HG03378 (cell line): ENCODE measurements around the gene PRC1.

ENCODE experiments used
- ATAC-seq: cut with Tn5 transposase; IDR thresholded peaks from one replicate; pipeline ENCODE4 v1.9.1; 2021; ENCODE audit warnings: mild to moderate bottlenecking, moderate library complexity; ENCODE audit not compliant: unreplicated experiment

The PRC1 gene

DNA sequence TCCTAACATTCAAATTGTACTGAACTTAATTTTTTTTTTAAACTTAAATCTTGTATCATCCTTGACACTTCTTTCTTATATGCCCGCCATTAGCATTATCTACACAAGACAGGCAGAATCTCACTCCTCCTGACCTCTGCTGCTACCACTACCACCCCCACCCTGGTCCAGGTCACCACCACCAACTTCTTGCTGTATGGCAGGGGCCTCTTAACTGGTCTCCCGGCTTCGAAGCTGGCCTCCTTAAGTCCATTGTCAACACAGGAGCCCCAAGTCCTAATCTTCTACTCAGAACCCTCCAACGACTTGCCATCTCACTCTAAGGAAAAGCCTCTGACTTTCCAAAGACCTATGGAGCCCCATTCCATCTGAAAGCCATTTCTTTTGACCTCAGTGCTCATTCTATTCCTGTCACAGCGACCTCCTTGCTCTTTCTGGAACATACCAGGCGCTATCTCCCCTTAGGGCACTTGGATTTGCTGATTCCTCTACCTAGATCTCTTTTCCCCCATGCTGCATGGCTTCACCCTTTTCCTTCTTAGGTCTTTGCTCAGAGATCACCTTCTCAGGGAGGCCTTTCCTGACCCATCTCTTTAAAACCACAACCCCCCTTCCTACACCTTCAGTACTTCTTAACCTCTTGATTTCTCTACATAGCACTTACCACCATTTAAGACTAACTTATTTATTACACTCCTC lies 2.6 kb downstream of the PRC1 start:
- ATAC-seq, result no peak

DNA sequence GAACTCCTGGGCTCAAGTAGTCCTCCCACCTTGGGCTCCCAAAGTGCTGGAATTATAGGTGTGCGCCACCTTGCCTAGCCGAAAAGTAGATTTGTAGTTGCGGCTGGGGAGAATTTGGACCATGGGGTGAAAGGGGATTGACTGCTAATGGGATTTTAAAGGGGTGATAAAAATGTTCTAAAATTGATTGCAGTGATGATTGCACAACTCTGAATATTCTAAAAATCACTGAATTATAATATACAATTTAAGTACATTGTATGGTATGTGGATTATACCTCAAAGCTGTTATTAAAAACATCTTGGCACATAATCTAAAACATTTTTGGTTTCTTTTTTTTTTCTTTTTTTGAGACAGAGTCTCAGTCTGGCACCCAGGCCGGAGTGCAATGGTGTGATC lies 3.9 kb downstream of the PRC1 start:
- no peak for ATAC-seq

DNA sequence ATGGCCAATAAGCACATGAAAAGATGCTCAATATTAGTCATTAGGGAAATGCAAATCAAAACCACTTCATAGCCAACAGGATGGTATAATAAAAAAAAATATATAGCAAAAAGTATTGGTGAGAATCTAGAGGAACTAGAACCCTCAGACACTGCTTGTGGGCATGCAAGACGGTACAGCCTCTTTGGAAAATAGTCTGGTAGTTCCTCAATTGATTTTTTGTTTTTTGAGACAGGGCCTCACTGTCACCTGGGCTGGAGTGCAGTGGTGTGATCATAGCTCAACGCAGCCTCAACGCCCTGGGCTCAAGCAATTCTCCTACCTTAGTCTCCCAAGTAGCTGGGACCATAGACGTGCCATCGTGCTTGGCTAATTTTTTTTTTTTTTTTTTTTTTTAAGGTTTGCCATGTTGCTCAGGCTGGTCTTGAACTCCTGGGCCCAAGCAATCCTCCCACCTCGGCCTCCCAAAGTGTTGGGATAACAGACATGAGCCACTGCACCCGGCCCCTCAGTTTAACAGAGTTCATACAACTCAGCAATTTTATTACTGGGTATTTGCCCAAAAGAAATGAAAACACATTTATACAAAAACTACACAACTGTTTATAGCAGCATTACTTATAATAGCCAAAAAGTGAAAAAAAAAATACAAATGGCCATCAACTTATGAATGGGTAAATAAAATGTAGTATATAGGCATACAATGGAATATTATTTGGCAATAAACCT lies 5.1 kb downstream of the PRC1 start:
- ATAC-seq, result no peak

DNA sequence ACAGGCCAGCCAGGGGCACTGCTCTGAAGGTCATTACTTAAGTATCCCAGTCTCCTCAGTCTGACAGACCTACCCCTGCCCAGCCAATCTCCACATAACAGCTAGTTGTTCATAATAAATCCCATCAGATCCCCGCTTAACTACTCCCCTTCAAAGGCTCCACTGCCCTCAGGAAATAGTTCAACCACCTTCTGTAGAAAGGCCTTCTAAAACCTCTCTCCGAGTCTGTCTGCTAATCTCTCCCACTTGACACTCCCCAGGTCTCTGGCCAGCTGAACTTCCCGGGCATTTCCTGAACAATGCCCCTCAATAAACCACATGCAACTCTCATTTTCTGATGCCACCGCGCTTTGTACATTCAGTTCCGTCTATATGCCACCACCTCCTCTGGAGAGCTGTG lies 6.0 kb downstream of the PRC1 start:
- ATAC-seq, result no peak

DNA sequence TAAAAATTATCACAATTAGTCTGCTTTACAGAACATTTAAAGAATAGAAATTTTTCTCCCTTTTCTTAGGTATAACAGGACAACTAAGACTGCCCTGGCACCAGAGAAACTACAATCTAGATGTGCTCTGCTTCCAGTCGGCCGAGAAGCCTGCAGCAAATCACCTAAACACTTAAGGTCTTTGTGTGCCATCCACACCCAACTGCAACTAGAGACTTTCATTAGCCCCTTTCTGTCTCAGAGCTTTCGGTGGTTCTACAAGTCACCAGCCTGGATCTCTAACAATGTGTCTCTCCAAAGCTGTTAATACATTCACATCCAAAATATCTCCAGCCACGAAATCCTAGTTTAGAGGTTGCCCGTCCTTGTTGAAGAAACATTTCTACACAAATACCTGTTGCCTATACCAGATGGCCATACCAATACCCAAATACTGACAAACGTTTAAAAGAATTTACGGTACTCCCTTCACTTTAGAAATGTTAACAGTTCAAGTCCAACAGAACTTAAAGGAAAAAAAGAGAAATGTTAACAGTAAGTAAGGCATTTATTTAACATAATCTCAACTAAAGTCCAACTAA lies 6.7 kb downstream of the PRC1 start:
- no peak for ATAC-seq

DNA sequence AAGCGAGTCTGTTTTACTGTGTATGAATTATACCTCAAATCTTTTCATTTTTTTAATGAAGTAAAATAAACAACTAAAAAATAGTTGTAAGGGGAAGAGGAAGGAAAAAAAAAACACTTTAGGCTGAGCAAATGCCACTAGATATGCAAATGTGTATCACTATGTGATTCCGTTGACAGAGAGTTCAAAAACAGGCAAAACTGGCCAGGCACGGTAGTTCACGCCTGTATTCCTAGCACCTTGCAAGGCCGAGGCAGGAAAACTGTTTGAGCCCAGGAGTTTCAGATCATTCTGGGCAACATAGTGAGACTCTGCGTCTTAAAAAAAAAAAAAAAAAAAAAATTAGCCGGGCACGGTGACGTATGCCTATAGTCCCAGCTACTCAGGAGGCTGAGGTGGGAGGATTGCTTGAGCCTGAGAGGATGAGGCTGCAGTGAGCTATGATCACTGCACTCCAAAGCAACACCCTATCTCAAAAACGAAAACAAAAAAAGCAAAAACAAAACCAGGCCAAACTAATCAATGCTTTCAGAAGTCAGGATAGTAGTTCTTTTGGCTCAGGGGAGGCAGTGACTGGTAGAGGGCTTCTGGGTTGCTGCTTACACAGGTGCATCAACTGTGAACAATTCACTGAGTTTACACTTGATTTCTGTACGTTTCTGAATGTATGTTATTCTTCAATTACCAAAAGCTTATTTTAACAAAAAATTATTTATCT lies 7.4 kb downstream of the PRC1 start:
- peak; percentile 47 for ATAC-seq

DNA sequence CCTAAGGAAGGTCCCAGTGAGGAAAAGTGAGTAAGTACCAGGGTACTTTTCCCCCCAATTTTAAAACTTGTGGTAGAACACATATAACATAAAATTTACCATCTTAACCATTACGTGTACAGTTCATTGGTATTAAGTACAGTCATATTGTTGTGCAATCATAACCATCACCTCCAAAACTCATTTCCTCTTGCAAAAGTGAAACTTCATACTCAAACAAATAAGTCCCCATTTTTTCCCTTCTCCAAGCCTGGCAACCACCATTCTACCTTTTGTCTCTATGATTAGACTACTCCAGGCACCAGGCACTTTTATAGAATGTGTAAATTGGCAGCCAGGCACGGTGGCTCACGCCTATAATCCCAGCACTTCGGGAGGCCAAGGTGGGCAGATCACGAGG lies 12.2 kb downstream of the PRC1 start:
- ATAC-seq, result peak; percentile 37

DNA sequence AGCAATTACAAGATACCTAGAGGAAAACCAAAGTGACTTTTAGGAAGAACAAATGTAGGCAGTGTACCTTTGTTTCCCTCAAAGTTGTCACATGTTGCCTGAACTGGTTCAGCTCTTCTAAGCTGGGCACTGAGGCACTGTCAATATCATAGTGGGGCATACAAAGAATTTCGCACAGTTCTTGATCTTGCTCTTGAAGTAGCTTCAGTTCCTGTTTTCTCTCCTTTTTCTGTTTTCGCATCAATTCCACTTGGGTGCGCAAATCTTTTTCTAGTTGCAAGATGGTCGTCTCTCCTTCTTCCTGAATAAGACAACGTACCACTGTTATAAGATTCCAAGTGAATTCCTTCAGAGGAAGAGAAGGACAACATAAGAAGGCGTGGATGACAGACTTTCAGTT lies 12.7 kb downstream of the PRC1 start:
- peak; percentile 69 for ATAC-seq

DNA sequence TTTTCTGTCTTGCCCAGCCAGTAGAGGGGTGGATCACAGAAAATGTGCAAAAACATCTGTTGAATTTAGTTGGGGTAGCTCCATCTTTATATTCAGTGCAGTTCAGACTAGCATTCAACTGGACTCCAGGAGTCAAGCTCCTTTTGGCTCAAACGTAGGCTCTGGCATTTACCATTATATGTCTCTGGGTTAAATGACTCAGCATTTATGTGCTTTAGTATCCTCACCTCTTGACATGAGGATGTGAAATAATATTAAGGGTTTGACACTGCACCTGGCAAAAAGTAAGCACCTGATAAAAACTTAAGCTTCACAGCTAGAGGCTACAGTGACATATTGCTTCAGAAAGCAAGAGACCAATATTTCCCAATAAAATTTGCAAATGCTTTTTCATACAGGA lies 14.8 kb downstream of the PRC1 start:
- ATAC-seq, result no peak

DNA sequence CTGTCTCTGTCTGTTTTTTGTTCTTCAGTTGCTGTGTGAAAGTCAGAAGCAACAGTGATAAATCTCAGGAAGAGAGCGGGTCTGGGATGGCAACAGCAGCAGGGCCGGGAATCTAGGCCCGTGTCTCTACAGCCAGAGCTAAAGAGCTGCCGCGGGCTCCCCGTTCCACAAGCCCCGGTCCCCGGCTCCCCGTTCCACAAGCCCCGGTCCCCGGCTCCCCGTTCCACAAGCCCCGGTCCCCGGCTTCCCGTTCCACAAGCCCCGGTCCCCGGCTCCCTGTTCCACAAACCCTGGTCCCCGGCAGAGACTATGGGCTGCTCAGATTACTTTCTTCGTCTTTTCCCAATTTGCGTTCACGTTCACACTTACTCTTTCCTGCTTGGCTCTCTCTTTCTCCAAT lies 20.1 kb downstream of the PRC1 start:
- ATAC-seq, result no peak

DNA sequence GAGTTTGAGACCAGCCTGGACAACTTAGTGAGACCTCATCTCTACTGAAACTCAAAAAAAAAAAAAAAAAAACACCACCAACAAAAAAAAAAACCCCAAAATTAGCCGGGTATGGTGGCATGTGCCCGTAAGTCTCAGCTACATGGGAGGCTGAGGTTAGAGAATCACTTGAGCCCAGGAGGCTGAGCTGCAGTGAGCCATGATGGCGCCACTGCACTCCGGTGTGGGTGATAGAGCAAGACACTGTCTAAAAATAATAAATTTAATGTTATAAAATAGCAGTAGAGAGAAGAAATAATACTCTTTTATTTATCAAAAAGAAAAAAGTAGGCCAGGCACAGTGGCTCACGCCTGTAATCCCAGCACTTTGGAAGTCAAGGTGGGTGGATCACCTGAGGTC lies 22.2 kb downstream of the PRC1 start:
- ATAC-seq, result no peak

DNA sequence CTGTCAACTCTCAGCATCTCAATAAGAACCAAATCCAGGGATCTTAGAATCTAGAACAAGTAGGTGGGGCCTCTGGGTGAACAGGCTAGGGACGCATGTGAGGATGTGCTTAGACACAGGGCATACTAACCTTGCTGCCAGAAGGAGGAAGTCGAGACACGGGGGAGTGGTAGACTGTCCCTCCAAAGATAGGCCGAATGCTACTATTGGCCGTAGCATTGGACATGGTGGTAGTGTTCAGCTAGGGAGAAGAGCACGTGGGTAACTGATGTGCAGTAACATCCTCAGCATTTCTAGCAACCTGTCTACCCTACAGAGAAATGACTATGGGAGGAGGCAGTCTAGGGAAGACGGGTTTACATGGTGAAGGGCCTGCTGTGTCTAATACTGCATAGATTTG lies 24.1 kb downstream of the PRC1 start:
- ATAC-seq, result no peak

DNA sequence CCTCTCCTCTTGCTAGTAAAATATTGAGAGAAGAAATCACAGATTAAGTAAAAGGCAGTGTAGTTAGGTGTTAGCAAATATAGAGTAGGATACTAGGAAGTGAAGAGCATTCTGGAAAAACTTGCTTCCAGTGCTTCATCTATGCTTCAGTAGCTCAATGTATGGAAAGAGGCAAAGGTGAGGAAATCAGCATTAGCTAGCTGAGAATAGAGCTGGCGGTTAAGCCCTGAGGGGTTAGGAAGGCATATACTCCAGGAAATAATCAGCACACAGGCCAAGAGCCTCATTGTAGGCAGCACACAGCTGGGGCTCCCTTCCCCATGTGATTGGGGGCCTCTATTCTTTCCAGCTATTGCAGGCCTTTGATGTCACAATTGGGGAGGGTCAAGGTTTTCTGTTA lies 25.9 kb downstream of the PRC1 start:
- no peak for ATAC-seq

DNA sequence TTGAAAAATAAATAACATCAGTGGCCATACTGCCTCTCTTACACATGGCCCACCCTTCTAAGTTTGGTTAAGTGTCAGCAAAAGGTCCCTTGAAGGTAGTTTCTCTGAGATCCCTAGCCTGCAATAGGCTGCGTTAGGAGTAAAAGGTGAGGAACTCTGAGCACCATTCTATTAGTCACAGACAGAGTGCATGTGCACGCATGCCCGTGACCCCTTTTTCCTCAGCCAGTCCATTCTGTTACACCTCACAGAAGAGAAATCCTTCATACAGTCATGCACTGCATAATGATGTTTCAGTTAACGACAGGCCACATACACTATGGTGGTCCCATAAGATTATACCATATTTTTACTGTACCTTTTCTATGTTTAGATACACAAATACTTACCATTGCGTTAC lies 27.1 kb downstream of the PRC1 start:
- no peak for ATAC-seq

DNA sequence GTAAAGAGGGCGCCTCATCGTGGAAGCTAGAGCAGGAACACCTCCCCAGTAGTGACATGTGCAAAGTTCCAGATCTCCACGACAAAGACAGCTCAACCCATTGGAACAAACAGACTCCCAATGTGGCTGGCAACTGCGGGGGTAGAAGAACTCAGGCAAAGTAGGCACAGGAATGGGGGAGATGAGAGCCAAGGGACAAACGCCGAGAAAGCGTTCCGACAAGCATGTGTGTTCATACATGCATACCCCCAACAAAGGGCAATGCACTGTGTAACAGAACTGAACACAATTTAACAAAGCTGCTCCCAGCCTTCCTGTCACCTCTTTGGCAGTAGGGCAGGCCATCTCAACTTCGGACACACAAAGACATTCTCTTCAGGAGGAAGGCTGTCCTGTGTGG lies 28.1 kb downstream of the PRC1 start:
- no peak for ATAC-seq

DNA sequence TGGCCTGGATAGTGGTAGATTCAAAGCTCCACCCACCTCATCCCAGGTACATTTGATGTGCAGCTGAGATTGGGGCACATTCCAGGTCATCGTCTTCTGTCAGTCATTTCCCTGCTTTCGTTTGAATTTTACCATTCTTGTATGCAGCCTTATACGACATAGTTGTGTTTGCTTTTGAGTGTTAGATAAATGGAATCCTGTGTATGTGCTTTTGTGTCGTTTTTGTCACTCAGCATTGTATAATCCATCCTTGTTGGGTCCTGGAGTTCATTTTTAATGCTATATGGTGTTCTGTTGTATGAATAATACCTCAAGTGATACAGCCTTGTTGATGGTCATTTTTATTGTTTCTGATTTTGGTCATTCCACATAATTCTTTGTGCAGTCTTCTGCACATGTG lies 32.3 kb downstream of the PRC1 start:
- no peak for ATAC-seq

DNA sequence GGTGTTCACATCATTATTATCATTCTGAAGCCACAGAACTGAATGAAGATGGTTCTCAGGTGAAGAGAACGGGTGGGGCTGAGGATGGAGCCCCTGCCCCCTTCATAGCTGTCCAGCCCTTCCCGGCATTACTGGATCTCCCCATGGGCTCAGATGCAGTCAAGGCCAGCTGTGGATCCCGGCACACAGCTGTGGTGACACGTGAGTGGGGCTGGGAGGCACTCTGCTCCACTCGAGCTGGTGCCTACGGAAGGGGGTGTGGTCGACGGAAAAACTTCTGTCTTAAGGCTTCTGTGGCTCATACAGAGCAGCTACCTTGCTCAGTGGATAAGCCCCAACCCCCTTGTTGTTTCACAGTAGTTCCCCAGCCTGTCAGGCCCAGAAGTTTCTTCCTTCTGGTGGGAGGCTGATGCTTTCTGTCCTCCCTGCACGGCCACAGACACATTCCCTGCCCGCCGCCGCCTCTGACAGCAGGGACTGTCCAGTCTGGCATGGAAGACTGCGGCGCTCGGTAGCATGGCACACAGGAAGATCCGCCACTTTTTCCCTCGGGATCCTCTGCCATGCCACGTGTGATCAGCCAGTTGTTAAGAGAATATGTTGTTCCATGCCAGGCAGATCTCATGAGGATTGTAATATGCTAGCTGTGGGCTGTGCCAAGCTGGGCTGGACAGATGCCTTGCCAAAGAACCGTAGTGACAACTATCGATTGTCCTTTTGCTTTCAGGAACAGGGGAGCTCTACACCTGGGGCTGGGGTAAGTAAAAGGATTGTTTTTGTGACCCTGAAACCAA lies 33.8 kb downstream of the PRC1 start:
- no peak for ATAC-seq

DNA sequence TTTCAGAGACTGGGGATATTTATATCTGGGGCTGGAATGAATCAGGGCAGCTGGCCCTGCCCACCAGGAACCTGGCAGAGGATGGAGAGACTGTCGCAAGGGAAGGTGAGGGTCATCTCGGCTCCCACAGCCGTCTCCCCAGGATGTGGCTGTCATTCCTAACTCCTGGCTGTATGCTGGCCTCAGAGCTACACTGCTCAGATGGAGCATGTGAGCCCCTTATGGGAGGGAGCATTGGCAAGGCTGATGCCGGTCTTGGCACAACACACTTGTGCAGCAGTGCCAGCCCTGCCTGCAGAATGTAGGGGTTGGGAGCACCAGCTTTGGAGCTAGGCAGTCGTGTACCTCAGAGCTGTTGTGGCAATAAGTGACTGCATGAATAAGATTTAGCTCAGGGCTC lies 34.4 kb downstream of the PRC1 start:
- ATAC-seq, result no peak

DNA sequence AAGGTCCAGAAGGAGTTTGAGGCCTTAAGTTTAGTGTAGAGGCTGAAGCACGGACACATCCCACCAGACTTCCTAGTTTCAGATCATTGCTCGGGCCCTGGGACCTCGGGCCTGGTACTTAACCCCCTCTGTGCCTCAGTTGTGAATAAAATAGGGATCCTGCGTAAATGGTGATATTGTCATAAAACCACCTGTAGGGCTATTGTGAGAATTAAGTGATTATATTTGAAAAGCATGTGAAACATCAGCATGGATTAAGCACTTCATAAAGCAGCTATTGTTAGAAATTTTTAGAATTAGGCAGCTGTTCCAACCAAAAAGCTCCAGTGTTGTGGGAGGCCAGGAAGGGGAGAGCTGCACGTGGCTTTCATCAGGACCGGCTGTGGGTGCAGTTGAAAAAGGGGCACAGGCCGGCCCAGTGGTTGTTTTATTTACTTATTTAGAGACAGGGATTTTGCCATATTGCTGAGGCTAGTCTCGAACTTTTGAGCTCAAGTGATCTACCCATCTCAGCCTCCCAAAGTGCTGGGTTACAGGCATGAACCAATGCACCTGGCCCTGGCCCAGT lies 35.2 kb downstream of the PRC1 start:
- no peak for ATAC-seq

DNA sequence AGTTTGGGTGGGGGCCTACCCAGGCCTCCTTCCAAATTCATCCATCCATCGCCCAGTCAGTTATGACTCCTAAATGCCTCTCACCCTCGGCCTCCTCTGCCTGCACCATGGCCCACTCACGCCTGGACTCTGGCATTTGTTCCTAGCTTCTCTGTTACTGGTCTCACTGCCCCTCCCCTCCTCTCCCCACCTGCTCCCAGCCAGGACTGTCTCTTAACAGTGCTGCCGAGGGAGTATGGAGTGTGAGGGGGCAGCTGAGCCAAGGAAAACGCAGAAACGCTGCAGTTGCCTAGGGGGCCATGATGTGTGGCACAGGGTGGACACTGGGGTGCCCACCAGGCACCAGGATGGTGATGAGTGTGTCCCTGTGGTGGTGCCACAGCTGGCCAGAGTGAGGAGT lies 36.5 kb downstream of the PRC1 start:
- no peak for ATAC-seq
